ENCODE measurements around the gene TRAF2.

DNA sequence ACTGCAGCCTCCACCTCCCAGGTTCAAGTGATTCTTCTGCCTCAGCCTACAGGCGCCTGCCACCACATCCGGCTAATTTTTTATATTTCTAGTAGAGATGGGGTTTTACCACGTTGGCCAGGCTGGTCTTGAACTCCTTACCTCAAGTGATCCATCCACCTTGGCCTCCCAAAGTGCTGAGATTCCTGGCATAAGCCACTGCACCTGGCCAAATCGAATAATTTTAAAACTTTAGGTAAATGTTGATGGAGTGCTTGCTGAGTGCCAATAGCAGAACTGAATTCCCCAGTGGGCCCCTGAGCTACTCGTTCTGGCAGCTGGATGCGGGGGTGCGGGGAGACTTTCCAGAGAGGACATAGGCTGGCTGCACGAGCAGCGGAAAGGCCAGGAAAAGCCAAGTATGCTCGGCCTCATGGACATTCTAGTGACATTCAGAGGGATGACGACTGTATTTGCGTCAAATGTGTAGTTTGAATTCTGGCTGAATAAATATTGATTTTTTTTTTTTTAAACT, 16.8 kb downstream of the TRAF2 start:
- TF ChIP-seq, protein P1, sequence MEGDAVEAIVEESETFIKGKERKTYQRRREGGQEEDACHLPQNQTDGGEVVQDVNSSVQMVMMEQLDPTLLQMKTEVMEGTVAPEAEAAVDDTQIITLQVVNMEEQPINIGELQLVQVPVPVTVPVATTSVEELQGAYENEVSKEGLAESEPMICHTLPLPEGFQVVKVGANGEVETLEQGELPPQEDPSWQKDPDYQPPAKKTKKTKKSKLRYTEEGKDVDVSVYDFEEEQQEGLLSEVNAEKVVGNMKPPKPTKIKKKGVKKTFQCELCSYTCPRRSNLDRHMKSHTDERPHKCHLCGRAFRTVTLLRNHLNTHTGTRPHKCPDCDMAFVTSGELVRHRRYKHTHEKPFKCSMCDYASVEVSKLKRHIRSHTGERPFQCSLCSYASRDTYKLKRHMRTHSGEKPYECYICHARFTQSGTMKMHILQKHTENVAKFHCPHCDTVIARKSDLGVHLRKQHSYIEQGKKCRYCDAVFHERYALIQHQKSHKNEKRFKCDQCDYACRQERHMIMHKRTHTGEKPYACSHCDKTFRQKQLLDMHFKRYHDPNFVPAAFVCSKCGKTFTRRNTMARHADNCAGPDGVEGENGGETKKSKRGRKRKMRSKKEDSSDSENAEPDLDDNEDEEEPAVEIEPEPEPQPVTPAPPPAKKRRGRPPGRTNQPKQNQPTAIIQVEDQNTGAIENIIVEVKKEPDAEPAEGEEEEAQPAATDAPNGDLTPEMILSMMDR (IDR thresholded peaks at IDR 0.05), result no peak
- no peak for TF ChIP-seq POLR2A (IDR thresholded peaks at IDR 0.05)
- TF ChIP-seq POLR2AphosphoS5 (IDR thresholded peaks at IDR 0.05), result peak; percentile 13 to 36 (median 16)

Data from stomach (tissue), 4 donors.